NB4 (cell line): ENCODE data around the gene DDX51.
"Not testable (repeated sequence)": the region's sequence is repeated elsewhere in the genome, so short reads cannot be mapped to it uniquely, and the experiment has no call there.

Experiments used
- CTCF ChIP-seq: IDR thresholded peaks from one replicate; pipeline ENCODE4 v1.5.1; 2012; ENCODE audit warnings: low read depth, low read length
- MAX ChIP-seq: IDR thresholded peaks from 2 replicates; pipeline ENCODE4 v1.6.1; 2011; ENCODE audit warnings: low read depth, low read length
- MYC ChIP-seq: IDR thresholded peaks from 2 replicates; pipeline ENCODE4 v1.6.1; 2011; ENCODE audit warnings: low read depth, low read length

- TF ChIP-seq CTCF, MAX, MYC: not testable (repeated sequence)
Observed at GRCh38 chr12:132134653-132135183, 9.4 kb downstream of the DDX51 start.
